ENCODE results near the gene NPTX1. TPM values are rescaled to one million over a fixed set of nuclear protein-coding genes. Genes with fewer than 3 reads are reported as not detected.

Gene NPTX1
- total and polyA plus RNA-seq, 2 of the 13 experiments (the other 11 are each of a cell fraction or from before 2014, with no cell fraction given), result 0.01 TPM; not detected in 1

DNA sequence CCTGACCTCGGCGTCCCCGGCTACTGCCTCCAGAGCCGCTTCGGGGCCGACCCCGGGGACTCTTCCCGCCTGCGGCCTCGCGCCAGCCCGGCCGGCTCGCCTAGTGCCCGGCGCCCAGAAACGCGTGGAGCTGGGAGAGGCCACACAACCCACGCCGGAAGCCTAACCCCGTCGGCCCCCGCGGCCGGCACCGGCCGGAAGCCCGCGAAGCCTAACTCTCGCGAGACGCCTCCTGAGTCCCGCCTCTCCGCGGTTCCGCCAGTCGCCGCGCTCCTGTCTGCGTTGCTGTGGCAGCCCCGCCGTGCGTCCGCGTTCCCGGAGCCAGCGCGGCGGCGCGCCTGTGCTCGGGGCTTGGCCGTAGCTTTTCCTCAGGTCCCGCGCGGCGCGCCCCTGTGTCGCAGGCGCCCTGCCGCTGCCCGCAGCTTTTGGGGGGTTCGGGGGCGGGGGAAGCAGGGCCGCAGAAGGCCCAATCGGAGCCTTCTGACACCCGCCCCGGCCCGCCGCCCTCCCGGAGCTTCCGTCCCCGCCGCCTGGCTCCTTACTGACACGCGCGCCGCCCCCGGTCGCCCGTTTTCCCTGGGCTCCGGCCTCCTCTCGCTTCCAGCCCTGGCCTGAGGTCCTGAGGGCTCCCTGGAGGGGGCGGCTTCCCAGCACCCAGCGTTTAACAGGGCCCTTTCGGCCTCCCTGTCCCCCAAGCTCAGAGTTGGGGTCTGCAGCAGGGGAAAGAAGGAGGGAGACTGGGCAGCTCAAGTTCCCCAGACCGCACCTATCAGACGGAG is 21.7 kb downstream of the NPTX1 start (continued):
- TF ChIP-seq ZNF570 (CRISPR knock-in tag; IDR thresholded peaks at IDR 0.05; ENCODE audit: borderline replicate concordance) (peak; percentile 94; the same call in 1 of the 2 replicates), MXD1 (CRISPR knock-in tag; IDR thresholded peaks at IDR 0.05) (peak; percentile 95), ZFX (CRISPR knock-in tag; IDR thresholded peaks at IDR 0.05; ENCODE audit: low read depth) (peak; percentile 95), BCL3 (CRISPR knock-in tag; IDR thresholded peaks at IDR 0.05) (peak; percentile 98), KDM6A (CRISPR knock-in tag; IDR thresholded peaks at IDR 0.05; ENCODE audit: low read depth) (no peak), HMGA1 (CRISPR knock-in tag; conservative IDR thresholded peaks at IDR 0.05) (no peak), ZSCAN12 (CRISPR knock-in tag; IDR thresholded peaks at IDR 0.05) (no peak; the same call in 1 of the 2 replicates), PTBP1 (IDR thresholded peaks at IDR 0.05; ENCODE audit: low read depth, low read length, poor library complexity, severe bottlenecking) (no peak), ZBTB1 (CRISPR knock-in tag; IDR thresholded peaks at IDR 0.05; ENCODE audit: borderline replicate concordance) (no peak), ZNF616 (CRISPR knock-in tag; IDR thresholded peaks at IDR 0.05; ENCODE audit: low read depth) (0 out of 2 replicates have a peak, but pooled peaks have one; percentile 43), ARNT (IDR thresholded peaks at IDR 0.05) (no peak), MZF1 (CRISPR knock-in tag; IDR thresholded peaks at IDR 0.05; ENCODE audit: borderline replicate concordance) (no peak), CREM (IDR thresholded peaks at IDR 0.05) (no peak), CREM (CRISPR knock-in tag; IDR thresholded peaks at IDR 0.05) (peak; percentile 42; the same call in 1 of the 2 replicates), ZNF652 (CRISPR knock-in tag; IDR thresholded peaks at IDR 0.05; ENCODE audit: borderline replicate concordance, low read depth) (no peak), TEAD2 (CRISPR knock-in tag; IDR thresholded peaks at IDR 0.05) (peak; percentile 97)
- TF ChIP-seq, protein P1, sequence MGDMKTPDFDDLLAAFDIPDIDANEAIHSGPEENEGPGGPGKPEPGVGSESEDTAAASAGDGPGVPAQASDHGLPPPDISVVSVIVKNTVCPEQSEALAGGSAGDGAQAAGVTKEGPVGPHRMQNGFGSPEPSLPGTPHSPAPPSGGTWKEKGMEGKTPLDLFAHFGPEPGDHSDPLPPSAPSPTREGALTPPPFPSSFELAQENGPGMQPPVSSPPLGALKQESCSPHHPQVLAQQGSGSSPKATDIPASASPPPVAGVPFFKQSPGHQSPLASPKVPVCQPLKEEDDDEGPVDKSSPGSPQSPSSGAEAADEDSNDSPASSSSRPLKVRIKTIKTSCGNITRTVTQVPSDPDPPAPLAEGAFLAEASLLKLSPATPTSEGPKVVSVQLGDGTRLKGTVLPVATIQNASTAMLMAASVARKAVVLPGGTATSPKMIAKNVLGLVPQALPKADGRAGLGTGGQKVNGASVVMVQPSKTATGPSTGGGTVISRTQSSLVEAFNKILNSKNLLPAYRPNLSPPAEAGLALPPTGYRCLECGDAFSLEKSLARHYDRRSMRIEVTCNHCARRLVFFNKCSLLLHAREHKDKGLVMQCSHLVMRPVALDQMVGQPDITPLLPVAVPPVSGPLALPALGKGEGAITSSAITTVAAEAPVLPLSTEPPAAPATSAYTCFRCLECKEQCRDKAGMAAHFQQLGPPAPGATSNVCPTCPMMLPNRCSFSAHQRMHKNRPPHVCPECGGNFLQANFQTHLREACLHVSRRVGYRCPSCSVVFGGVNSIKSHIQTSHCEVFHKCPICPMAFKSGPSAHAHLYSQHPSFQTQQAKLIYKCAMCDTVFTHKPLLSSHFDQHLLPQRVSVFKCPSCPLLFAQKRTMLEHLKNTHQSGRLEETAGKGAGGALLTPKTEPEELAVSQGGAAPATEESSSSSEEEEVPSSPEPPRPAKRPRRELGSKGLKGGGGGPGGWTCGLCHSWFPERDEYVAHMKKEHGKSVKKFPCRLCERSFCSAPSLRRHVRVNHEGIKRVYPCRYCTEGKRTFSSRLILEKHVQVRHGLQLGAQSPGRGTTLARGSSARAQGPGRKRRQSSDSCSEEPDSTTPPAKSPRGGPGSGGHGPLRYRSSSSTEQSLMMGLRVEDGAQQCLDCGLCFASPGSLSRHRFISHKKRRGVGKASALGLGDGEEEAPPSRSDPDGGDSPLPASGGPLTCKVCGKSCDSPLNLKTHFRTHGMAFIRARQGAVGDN (CRISPR knock-in tag; IDR thresholded peaks at IDR 0.05), result peak; percentile 99
- TF ChIP-seq, protein P2, sequence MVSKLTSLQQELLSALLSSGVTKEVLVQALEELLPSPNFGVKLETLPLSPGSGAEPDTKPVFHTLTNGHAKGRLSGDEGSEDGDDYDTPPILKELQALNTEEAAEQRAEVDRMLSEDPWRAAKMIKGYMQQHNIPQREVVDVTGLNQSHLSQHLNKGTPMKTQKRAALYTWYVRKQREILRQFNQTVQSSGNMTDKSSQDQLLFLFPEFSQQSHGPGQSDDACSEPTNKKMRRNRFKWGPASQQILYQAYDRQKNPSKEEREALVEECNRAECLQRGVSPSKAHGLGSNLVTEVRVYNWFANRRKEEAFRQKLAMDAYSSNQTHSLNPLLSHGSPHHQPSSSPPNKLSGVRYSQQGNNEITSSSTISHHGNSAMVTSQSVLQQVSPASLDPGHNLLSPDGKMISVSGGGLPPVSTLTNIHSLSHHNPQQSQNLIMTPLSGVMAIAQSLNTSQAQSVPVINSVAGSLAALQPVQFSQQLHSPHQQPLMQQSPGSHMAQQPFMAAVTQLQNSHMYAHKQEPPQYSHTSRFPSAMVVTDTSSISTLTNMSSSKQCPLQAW (CRISPR knock-in tag; IDR thresholded peaks at IDR 0.05), result peak; percentile 83
- TF ChIP-seq, protein P3, sequence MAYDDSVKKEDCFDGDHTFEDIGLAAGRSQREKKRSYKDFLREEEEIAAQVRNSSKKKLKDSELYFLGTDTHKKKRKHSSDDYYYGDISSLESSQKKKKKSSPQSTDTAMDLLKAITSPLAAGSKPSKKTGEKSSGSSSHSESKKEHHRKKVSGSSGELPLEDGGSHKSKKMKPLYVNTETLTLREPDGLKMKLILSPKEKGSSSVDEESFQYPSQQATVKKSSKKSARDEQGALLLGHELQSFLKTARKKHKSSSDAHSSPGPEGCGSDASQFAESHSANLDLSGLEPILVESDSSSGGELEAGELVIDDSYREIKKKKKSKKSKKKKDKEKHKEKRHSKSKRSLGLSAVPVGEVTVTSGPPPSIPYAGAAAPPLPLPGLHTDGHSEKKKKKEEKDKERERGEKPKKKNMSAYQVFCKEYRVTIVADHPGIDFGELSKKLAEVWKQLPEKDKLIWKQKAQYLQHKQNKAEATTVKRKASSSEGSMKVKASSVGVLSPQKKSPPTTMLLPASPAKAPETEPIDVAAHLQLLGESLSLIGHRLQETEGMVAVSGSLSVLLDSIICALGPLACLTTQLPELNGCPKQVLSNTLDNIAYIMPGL (CRISPR knock-in tag; IDR thresholded peaks at IDR 0.05; ENCODE audit: borderline replicate concordance in 1 of 2, low read depth in 1 of 2), result peak; percentile 51 to 90
